ENCODE results near the gene PRELID3B.
A peak's percentile ranks its signal among the peaks of the same experiment; 100 is the strongest.

PRELID3B gene

GRCh38 chr20:59005523-59006166 is 36.9 kb downstream of the PRELID3B start:
- no peak overlapping the region for H2BK15ac ChIP-seq (replicated peaks; ENCODE audit: low read depth)
- H2BK5ac ChIP-seq (ENCODE audit: low read length) = no peak overlapping the region
- H4K5ac ChIP-seq (ENCODE audit: low read length) = no peak overlapping the region
- H3K79me2 ChIP-seq (ENCODE audit: control insufficient read depth, insufficient read depth, low read length) = no peaks in the 10 kb centered on the region
- no peaks in the 10 kb centered on the region for H3K27me3 ChIP-seq (ENCODE audit: insufficient read depth, low read length, poor library complexity)
- H3K9ac ChIP-seq (ENCODE audit: low read length) = no peak overlapping the region
- H3K27ac ChIP-seq (ENCODE audit: low read depth, low read length) = no peak overlapping the region
- no peak overlapping the region for H3K18ac ChIP-seq (ENCODE audit: low read length)
- WGBS (ENCODE audit: extremely low coverage, insufficient coverage, low lambda C conversion rate) = no CpG with 5 or more reads among the region's 3 CpGs
- H3K4me1 ChIP-seq (ENCODE audit: control insufficient read depth, low read depth, low read length) = no peaks in the 10 kb centered on the region
- H3K23ac ChIP-seq (ENCODE audit: low read length) = no peak overlapping the region
- H2AK5ac ChIP-seq (ENCODE audit: low read length) = no peak overlapping the region
- DNase-seq = no peak
- no peak overlapping the region for H3K4ac ChIP-seq (ENCODE audit: low read depth, low read length)
- H3K56ac ChIP-seq (ENCODE audit: low read length) = peak overlapping the region; percentile 43
- no peak overlapping the region for H4K8ac ChIP-seq (ENCODE audit: low read depth, low read length)
- no peaks in the 10 kb centered on the region for H3K36me3 ChIP-seq (ENCODE audit: control insufficient read depth, insufficient read depth, low read length)
- H3K4me3 ChIP-seq (ENCODE audit: low read length) = no peak overlapping the region
- no peak overlapping the region for H2BK120ac ChIP-seq (ENCODE audit: low read depth, low read length)
- no peak overlapping the region for H3K4me2 ChIP-seq (ENCODE audit: low read length)
- H3K79me1 ChIP-seq (ENCODE audit: low read length) = peaks cover 5% of the 10 kb centered on the region

- no peak overlapping the region for H3K9ac ChIP-seq (ENCODE audit: low read length)
- no peak overlapping the region for H4K8ac ChIP-seq (ENCODE audit: low read depth, low read length)
- H3K27ac ChIP-seq (ENCODE audit: low read depth, low read length) = no peak overlapping the region
- H3K4me1 ChIP-seq (ENCODE audit: control insufficient read depth, low read depth, low read length) = no peaks in the 10 kb centered on the region
- no peaks in the 10 kb centered on the region for H3K27me3 ChIP-seq (ENCODE audit: insufficient read depth, low read length, poor library complexity)
- H3K4me3 ChIP-seq (ENCODE audit: low read length) = no peak overlapping the region
- H3K4me2 ChIP-seq (ENCODE audit: low read length) = no peak overlapping the region
- H4K5ac ChIP-seq (ENCODE audit: low read length) = no peak overlapping the region
- no peak overlapping the region for H2AK5ac ChIP-seq (ENCODE audit: low read length)
- H3K56ac ChIP-seq (ENCODE audit: low read length) = no peak overlapping the region
- WGBS (ENCODE audit: extremely low coverage, insufficient coverage, low lambda C conversion rate) = no CpG with 5 or more reads among the region's 17 CpGs
- H3K79me1 ChIP-seq (ENCODE audit: low read length) = peaks cover 5% of the 10 kb centered on the region
- no peaks in the 10 kb centered on the region for H3K79me2 ChIP-seq (ENCODE audit: control insufficient read depth, insufficient read depth, low read length)
- H2BK5ac ChIP-seq (ENCODE audit: low read length) = no peak overlapping the region
- H3K4ac ChIP-seq (ENCODE audit: low read depth, low read length) = no peak overlapping the region
- no peak overlapping the region for H3K18ac ChIP-seq (ENCODE audit: low read length)
- H3K36me3 ChIP-seq (ENCODE audit: control insufficient read depth, insufficient read depth, low read length) = no peaks in the 10 kb centered on the region
- no peak for DNase-seq
- H3K23ac ChIP-seq (ENCODE audit: low read length) = no peak overlapping the region
- H2BK120ac ChIP-seq (ENCODE audit: low read depth, low read length) = no peak overlapping the region
- no peak overlapping the region for H2BK15ac ChIP-seq (replicated peaks; ENCODE audit: low read depth)
Observed at GRCh38 chr20:59004763-59005522, 37.6 kb downstream of the PRELID3B start.

GRCh38 chr20:59004493-59004762 is 38.2 kb downstream of the PRELID3B start:
- H2BK5ac ChIP-seq (ENCODE audit: low read length) = no peak overlapping the region
- H3K36me3 ChIP-seq (ENCODE audit: control insufficient read depth, insufficient read depth, low read length) = no peaks in the 10 kb centered on the region
- H2AK5ac ChIP-seq (ENCODE audit: low read length) = no peak overlapping the region
- no peaks in the 10 kb centered on the region for H3K27me3 ChIP-seq (ENCODE audit: insufficient read depth, low read length, poor library complexity)
- no peak overlapping the region for H3K4ac ChIP-seq (ENCODE audit: low read depth, low read length)
- no peak overlapping the region for H3K18ac ChIP-seq (ENCODE audit: low read length)
- no peak overlapping the region for H2BK15ac ChIP-seq (replicated peaks; ENCODE audit: low read depth)
- no peak overlapping the region for H3K4me3 ChIP-seq (ENCODE audit: low read length)
- H3K4me2 ChIP-seq (ENCODE audit: low read length) = no peak overlapping the region
- H3K79me2 ChIP-seq (ENCODE audit: control insufficient read depth, insufficient read depth, low read length) = no peaks in the 10 kb centered on the region
- no peak overlapping the region for H3K27ac ChIP-seq (ENCODE audit: low read depth, low read length)
- H3K4me1 ChIP-seq (ENCODE audit: control insufficient read depth, low read depth, low read length) = no peaks in the 10 kb centered on the region
- no peak overlapping the region for H3K23ac ChIP-seq (ENCODE audit: low read length)
- H3K79me1 ChIP-seq (ENCODE audit: low read length) = peaks cover 5% of the 10 kb centered on the region
- H2BK120ac ChIP-seq (ENCODE audit: low read depth, low read length) = no peak overlapping the region
- H4K5ac ChIP-seq (ENCODE audit: low read length) = no peak overlapping the region
- H4K8ac ChIP-seq (ENCODE audit: low read depth, low read length) = no peak overlapping the region
- WGBS (ENCODE audit: extremely low coverage, insufficient coverage, low lambda C conversion rate) = no CpG with 5 or more reads among the region's 4 CpGs
- no peak for DNase-seq
- no peak overlapping the region for H3K56ac ChIP-seq (ENCODE audit: low read length)
- H3K9ac ChIP-seq (ENCODE audit: low read length) = no peak overlapping the region

DNA sequence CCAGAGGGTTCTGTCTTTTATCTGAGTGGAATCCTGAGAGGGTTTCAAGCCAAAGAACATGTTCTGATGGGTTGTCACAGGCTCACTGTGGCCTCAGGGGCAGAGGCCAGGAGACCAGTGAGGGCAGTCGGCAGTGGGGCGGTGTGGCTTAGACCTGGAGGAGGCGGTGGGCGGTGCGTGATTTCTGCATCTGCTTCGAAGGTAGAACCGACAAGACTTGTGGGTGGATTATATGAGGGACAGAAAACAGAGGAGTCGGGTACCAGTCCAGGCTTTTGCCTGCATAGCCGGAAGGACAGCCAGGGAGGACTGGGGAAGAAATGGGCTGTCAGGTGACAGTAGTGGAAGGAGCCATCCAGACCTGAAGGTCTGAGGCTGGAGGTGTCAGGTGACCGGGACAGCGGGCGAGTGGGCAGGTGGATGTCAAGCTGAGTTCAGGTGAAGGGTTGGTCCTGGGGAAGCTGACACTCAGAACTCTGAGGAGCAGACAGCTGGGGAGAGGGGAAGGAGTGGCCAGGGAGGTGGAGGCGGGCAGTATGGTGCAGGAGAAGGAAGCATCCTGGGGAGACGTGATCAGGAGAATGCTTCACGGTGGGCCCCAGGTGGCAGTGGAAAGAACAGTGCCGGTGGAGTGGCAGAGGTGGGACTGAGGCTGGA is 38.6 kb downstream of the PRELID3B start:
- Histone ChIP-seq H2BK15ac (replicated peaks; ENCODE audit: low read depth) (no peak overlapping the region), H3K36me3 (ENCODE audit: control insufficient read depth, insufficient read depth, low read length) (no peaks in the 10 kb centered on the region), H3K9ac (ENCODE audit: low read length) (no peak overlapping the region), H3K4ac (ENCODE audit: low read depth, low read length) (no peak overlapping the region), H3K79me2 (ENCODE audit: control insufficient read depth, insufficient read depth, low read length) (no peaks in the 10 kb centered on the region), H3K27me3 (ENCODE audit: insufficient read depth, low read length, poor library complexity) (no peaks in the 10 kb centered on the region), H3K79me1 (ENCODE audit: low read length) (peaks cover 5% of the 10 kb centered on the region), H3K27ac (ENCODE audit: low read depth, low read length) (no peak overlapping the region), H3K4me3 (ENCODE audit: low read length) (no peak overlapping the region), H4K5ac (ENCODE audit: low read length) (no peak overlapping the region), H2AK5ac (ENCODE audit: low read length) (no peak overlapping the region), H3K23ac (ENCODE audit: low read length) (no peak overlapping the region), H3K56ac (ENCODE audit: low read length) (no peak overlapping the region), H2BK120ac (ENCODE audit: low read depth, low read length) (no peak overlapping the region), H3K4me1 (ENCODE audit: control insufficient read depth, low read depth, low read length) (no peaks in the 10 kb centered on the region), H3K18ac (ENCODE audit: low read length) (no peak overlapping the region), H2BK5ac (ENCODE audit: low read length) (no peak overlapping the region), H3K4me2 (ENCODE audit: low read length) (no peak overlapping the region), H4K8ac (ENCODE audit: low read depth, low read length) (no peak overlapping the region)
- WGBS (ENCODE audit: extremely low coverage, insufficient coverage, low lambda C conversion rate) = no CpG with 5 or more reads among the region's 16 CpGs
- no peak for DNase-seq

DNA sequence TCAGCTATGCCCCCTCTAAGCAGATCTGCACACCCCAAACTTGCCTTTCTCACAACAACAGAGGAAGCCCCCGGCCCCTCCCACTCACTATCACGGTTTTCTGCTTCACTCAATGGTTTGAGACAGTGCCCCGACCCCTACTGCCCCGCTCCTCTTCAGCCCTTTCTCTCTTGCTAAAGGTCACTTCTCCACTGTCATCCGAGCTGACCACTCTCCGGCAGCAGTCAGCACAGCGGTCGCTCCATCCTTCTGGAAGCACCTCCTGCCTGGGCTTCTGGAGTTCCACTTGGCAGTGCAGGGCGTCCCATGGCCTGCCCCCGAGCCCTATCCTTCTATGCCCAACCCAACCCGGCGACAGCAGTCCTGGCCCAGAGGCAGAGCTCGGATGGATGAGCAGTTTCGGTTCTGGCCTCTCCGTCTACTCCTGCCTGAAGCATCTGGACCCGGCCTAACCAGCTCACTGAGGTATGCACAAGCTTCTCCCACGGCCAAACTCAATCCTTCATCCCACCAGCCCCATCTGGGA is 39.6 kb downstream of the PRELID3B start:
- Histone ChIP-seq H4K5ac (ENCODE audit: low read length) (no peak overlapping the region), H2BK15ac (replicated peaks; ENCODE audit: low read depth) (no peak overlapping the region), H2BK120ac (ENCODE audit: low read depth, low read length) (no peak overlapping the region), H3K4me2 (ENCODE audit: low read length) (no peak overlapping the region), H4K8ac (ENCODE audit: low read depth, low read length) (no peak overlapping the region), H3K27me3 (ENCODE audit: insufficient read depth, low read length, poor library complexity) (no peaks in the 10 kb centered on the region), H3K79me1 (ENCODE audit: low read length) (peaks cover 5% of the 10 kb centered on the region), H3K4me3 (ENCODE audit: low read length) (no peak overlapping the region), H3K56ac (ENCODE audit: low read length) (no peak overlapping the region), H2BK5ac (ENCODE audit: low read length) (no peak overlapping the region), H3K79me2 (ENCODE audit: control insufficient read depth, insufficient read depth, low read length) (no peaks in the 10 kb centered on the region), H3K36me3 (ENCODE audit: control insufficient read depth, insufficient read depth, low read length) (no peaks in the 10 kb centered on the region), H3K23ac (ENCODE audit: low read length) (no peak overlapping the region), H3K18ac (ENCODE audit: low read length) (no peak overlapping the region), H2AK5ac (ENCODE audit: low read length) (no peak overlapping the region), H3K4ac (ENCODE audit: low read depth, low read length) (no peak overlapping the region), H3K27ac (ENCODE audit: low read depth, low read length) (no peak overlapping the region), H3K9ac (ENCODE audit: low read length) (no peak overlapping the region), H3K4me1 (ENCODE audit: control insufficient read depth, low read depth, low read length) (no peaks in the 10 kb centered on the region)
- WGBS (ENCODE audit: extremely low coverage, insufficient coverage, low lambda C conversion rate) = no CpG with 5 or more reads among the region's 17 CpGs
- no peak for DNase-seq

All from mesendoderm (in vitro differentiated cells).